SHP77 (cell line): ENCODE data around the gene KANK4.

Experiments
- DNase-seq, 2 experiments: peaks; one replicate each; lab custom pipeline; 2025; lab: John Stamatoyannopoulos, UW

Gene KANK4

DNA sequence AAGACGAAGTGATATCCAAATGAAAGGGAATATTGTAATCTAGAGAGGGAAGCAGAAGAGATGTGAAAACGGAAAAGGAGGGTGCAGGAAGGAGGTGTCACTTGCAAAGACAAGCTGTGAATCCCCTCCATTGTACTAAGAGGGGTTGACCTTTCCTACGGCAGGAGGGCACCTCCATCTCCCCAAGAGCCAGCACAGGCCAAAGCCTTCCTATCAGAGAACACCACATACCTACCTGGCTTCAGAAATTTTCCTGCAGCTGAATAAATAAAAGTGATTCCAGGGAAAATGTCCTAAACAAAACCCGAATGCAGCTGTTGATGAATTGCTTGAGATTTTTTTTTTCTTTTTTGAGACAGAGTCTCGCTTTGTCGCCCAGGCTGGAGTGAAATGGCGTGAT is 14.3 kb downstream of the KANK4 start:
- no peak for DNase-seq

DNA sequence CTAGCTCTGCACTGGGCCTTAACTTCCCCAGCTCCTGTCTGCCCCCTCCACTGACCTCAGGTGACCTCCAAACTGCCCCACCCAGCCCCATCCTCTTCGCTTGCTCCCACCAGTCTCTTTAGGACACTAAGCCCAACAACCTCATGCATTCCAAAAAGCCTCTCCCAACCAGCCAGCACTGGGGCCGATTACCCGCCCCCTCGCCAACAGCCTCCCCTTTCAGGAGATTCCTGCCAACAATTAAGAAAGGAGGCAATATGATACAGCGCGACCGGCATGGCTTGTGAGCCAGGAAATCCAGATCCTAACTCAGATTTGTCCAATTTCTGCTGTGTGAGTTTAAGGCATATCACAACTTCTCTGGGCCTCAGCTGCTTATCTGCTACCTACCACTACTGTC is 14.7 kb downstream of the KANK4 start:
- DNase-seq: no peak

DNA sequence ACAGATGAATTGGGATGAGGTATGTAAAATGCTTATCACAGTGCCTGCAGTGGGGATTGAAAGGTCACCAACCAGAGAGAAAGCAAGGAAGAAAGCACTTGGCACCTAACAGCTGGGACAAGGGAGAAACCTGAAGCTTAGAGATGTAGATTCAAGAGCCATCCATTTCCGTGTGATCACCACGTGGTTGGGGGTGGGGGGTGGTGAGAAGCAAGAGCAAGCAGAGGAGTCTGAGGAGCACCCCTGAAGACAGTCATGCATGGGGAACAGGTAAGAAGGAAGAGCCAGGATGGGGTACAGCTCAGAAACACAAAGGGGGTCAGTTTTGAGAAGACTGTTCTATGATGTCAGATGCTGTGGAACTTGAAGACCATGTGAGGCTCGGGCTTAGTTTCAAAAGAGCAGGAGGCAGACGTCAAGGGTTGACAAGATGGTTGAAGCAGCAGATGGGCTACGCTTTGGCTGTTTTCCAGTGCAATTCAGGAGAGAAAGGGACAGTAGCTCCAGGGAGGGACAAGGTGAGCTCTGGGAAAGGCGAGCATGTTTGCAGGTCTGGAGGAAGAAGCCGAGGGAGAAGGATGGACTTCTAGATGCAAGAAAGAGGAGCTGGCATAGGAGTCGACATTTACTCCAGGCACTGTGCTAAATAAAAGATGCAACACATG is 17.4 kb downstream of the KANK4 start:
- peak in 1 of 2 experiments; percentile 6 for DNase-seq

DNA sequence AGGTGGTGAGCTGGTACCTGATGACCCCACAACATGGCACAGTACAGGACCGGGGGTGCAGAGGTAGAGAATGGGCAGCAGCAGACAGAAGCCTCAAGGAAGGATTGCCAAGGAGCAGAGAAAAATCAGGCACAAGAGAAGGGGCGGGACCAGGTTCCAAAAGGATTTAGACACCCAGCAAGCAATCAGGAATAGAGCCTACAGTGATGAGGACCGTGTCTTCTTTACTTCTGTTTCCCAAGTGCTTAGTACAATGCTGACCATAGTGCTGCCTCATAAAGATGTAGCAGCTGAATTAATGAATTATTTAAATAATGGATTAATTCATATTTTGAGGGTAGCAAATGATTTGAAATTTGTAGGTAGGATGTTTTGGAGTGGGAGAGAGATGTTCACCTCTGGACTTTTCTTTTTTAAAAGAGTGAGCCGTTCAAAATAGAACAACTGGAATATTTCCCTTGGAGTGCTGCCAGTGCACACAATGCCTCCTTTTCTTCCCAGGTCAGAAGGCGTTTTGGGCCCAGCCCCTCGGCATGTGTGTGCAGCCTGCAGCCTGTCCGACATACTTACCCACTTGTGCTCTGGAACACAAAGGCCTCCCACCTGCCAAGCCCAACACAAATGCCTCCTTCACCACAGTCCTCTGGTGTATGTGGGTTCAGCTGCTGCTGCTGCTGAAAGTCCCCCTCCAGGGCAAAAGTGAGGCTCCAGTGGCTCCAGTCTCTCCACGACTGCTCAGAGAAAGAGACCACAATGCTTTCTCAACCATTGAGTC is 19.6 kb downstream of the KANK4 start:
- peak; percentile 88 to 90 for DNase-seq

DNA sequence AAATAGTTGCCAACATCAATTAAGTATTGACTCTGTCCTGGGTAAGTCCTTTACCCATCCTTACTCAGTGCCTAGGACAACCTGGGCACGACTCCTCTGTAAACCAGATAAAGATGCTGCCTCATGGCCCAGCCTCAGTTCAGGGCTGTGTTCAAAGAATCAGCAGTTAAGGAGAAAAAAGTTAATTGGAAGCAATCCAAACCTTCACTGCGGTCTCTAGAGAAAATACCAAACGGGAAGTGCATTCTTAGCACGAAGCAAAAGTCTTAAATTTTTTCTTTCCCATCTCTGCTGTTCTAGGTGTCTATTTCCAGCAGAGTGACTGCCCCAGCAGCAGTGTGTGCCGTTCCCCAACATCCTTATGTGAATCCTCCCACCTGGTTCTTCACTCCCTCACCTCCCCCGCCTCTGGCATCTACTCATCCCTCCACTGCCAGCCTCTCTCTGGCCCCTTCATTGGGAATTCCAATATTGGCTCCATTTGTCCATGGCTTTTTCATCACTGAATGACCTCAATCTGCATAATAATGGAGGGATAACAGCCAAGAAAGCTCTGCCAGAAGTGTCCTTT is 23.2 kb downstream of the KANK4 start:
- no peak for DNase-seq

DNA sequence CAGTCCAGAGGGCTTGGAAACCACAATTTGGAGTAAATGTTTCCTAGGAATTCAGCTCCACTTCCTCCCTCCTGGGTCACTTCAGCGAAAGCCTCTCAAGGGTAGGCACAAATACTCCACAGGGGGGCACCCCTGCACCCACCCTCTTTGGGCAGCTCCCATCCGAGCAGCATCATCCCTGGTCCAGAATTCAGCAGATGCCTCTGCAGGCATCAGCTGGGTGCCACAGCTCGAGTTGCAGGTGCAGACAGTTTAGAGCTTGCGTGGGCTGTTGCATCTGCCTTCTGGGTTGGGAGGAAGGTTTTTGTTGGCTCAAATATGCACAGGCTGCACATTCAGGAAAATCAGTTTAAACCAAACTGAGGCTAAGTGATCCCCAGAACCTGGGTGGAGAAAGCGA is 25.0 kb downstream of the KANK4 start:
- DNase-seq: peak; percentile 70 to 80

DNA sequence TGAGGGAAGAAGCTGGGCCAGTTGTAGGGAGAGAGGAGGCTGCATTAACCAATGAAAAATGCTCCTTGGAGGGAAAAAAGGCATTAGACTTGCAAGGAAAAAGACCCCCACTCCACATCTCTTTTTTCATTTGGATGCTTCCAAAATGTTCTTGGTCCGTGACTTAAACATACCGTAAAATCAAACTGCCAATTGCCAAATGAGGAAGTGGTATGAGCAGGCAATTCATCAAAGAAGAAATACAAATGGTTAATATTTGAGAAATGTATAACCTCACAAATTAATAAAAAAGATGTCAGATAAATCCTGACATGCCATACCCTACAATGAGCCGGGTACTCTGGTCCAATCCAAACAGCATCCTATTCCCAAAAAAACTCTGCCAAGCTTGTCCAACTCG is 30.6 kb downstream of the KANK4 start:
- no peak for DNase-seq

DNA sequence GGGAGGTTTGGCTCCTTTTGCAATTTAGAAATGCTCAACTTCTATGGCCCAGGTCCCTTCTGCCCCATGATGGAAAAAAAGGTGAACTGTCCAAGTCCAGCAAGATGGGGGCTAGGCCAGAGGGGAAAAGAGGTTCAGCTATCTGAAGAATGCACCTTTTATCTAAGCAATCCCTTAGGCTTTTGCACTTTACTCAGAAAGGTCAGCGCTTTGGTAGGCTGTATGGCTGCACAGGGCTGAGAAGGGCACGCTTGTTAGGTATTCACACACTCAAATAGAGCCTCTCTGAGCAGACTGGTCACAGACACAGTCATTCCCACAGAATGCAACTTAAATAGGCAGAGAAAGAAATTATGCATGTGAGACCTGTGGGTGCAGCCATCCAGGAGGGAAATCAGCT is 31.0 kb downstream of the KANK4 start:
- DNase-seq: no peak

DNA sequence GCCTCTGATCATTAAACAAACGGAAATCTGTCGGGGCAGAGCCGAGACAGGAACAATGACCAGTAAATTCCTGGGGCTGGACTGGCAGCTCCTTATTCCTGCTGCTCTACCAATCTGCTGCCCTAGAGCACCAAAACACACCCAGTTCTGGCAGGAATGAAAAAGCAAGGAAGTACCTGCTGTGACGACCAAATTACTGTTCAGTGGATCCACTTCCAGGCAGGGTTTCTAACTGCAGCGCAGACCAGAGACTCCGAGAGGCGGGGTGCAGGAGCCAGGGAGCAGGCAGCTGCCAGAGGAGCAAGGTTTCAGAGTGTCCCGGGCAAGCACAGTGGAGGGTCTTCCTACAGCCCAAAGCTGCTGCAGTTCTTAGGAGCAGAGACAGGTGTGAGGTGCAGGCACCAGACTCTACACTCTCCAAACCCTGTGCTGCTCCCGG is 32.4 kb downstream of the KANK4 start:
- DNase-seq: no peak

DNA sequence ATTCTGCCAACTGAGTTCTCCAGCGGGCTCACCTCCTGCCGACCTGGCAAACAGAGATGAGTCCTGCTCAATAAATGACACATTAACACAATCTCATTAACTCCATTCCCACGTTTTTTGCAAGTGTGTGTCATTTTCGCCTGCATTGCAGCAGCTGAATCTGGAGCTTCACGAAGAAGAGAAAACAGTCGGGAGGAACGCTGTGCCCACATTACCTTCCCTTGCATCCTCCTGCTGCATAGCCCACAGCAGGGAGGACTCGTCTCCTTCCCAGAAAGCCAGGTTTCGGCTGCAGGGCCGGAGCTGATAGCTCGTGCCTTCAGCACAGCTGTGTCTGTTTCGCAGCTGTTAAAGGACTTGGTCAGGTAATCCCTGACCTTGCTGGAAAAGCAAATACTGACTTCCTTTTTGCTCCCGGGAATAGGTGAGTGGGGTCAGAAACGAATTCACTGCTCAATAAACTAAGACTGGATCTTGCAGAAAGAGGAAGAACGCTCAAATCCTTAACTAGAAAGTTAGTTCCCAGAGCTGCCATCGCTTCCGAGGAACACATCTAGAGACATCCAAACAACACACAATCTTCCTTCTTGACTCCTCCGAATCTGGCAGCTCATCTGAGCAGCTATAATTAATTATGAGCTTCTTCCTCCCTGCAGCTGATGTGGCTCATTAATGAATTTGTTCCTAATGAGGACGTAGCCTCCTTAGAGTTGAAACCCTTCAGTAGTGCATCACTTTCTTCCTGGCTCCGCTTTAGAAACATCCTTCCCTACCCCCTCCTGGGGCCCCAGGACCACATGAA is 33.0 kb downstream of the KANK4 start:
- DNase-seq: no peak

DNA sequence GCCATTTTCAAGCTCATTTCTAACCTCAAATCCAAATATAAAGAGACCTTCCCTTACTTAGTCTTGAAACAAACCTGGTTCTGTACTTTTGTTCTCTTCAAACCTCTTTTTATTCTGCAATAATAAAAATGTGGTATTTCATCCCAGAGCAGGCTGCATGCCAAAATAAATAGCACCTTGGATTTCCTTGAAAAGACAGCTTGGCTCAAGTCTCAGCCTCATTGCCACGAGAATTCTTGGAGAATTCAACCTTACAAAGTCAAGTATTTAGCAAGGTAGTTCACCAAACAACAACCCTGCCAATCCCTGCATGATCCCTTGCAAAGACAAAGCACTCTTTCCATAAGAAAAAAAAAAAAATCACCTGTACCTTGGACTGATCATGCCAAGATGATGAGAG is 33.8 kb downstream of the KANK4 start:
- no peak for DNase-seq

DNA sequence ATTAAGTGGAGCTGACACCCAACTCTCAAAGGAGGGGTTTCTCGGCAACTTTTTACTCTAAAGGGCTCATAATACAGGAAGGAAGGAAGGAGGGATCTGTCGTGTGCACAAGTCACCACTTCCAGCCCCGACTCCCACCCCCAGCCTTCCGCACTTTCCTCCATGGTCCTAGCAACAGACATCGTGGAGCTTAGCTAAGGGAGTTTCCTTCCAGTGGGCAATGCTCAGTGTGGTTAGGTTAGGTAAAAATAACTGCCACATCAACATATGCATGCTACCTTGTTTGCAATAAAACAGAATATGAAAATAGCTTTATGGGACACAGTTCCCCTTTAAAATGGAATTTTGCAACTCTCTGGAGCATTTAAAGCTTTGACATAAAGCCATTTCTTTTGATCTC is 35.2 kb downstream of the KANK4 start:
- DNase-seq: no peak

DNA sequence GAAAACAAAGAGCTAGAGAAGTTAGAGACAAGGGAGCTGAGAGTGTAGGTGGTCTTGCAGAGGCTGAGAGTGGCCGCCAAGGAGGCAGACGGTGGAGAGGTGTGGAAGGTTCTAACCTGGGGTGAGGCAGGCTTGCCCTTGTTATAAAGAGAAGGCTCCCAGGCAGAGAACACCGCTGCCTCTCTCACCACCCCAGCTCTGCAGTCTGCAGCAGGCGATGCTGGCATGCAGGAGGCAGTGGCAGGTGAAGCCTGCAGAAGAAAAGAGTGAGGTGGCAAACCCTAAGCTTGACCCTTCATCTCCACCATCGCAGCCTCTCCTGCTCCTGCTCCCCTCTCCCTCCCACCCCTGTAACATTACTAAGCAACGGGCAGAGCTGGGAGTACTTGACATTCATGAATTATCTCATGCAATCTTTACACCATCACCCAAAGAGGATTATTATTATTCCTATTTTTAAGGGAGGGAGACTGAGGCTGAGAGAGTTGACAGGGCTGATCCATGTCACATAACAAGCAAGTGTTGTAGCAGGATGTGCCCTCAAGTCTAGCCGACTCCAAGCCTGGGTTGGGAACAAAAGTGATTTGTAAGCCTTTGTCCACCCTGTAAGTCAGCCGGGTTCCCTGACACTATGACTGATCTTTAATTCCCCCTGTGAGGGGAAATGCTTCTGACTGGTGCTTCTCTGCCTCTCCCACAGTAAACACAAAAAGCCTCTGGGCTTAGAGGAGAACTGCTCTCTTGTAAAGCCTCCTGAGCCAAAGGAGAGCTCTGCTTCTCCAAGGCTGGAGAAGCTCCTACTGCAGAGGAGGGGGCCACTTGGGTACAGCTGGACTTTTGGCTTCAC is 36.1 kb downstream of the KANK4 start:
- no peak for DNase-seq

DNA sequence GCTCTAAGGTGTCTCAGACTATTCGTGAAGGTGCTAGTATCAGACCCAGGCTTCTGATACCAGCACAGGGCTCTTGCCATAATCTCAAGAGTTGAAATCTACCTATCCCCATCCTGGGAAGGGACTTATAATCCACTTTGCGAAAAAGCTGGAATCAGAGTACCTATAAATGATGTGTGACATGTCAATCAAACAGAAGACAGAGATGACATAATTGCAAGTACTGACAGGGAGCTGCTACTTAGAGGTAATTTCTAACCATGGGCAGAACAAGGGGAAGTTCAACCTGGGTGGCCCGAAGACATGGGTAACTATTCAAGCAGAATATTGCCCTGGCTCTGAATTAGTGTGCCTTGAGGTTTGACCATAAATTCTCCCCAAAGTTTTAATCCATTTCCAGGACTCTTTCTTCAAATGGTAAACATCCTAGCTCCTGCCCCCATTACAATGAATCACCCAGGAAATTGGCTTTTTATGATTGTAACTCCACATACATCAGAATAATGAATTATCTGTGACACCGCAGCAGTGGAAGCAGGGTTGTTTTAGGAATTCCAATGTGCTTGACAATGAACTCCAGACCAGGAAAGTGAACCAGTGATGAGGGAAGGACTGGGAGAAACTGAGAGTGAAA is 37.2 kb downstream of the KANK4 start:
- DNase-seq: no peak

DNA sequence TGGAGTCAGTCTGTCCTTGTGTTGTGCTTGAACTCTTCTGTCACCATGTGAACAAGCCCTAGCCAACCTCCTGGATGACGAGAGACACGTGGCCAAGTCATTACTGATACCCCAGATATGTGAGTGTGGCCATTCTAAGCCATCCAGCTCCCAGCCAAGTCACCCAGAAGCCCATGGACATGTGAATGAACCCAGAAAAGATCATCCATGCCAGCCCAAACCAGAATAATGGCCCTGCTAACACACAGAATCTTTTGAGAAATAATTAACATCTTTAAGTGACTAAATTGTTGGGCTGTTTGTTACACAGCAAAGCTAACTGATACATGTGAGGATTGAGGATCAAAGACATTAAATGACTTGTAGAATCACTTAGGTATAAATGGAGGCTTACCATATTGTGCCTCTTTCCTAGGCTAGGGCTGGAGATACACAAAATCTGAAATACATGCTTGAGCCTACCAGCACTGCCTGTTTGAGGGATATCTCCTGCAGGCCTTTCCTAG is 38.2 kb downstream of the KANK4 start:
- no peak for DNase-seq

DNA sequence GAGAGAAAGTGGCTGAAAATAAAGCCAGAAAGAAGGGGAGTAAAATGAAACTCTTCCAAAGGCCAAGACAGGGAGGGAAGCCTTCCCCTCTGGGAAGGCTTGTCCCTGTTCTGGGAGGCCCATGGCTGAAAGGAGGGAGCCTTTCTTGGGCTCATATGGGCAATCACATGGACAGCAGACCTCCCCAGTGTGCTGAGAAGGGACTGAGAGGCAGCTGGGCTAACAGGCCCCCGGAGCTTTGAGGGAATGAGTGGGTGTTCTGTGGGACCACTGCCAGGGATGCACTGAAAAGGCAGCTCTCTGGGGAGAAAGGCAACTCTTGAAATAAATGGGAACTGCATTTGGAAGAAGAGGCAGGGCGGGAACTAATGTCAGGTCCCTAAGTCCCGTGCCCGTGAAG is 39.1 kb downstream of the KANK4 start:
- DNase-seq: no peak

DNA sequence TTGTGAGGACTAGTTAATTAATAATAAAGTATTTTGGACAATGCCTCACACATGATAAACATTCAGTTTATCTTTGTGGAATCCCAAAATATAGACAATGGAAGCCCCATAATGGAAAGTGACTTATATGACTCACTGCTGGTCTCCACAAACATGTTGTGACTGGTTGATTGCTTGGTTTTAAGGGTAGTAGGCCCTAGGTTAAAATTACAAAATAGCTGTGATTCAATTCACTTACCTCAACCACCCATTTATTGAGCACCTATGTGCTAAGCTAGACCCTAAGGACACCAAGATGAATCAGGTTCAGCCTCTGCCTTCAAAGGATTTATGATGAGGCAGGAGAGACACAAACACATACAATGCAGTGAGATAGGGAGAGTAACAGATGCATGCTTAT is 42.4 kb downstream of the KANK4 start:
- no peak for DNase-seq

DNA sequence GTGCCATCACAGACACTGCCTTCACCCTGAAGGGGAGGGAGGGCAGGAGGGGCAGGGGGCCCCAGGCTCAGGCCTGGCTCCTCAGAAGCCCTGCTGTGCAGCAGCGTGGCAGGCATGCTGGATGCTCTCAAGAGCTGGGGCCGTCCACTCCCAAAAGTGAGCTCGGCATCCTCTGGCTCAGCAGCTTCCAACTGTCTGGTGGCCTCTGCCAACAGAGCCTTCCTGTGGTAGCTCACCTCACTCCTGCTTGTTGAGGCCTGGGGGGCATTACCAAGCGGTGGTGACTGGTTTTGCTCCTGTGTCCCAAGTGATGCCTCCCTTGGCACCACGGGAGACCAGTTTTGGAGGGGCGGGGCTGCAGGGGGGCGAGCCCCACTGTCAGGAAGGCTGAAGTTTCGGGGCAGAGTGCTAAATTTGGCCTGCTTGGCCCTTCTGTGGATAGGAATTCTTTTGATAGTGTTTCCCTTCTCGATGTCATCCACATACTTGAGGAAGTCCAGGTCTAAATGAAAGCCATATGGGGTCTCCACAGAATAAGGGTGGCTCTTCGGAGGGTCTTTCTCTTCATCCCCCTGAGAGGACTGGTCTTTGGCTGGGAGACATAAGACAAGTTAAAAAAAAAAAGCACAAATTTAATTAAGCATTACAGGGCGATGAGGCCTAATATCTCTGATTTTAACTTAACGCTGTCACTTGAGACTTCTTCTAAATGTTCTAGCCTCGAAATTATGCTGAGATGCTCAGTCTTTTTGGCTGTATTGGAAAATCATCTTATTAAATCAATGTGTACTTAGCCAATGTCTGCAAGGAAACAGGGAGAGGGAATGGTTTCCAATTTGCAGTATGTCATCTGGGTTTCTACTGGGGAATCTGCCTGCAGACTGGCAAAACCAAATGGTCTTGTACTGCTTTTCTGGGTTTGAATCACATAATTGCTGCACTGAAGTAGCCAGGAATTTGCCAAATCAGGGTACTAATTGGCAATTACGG is 44.4 kb downstream of the KANK4 start:
- DNase-seq: no peak

DNA sequence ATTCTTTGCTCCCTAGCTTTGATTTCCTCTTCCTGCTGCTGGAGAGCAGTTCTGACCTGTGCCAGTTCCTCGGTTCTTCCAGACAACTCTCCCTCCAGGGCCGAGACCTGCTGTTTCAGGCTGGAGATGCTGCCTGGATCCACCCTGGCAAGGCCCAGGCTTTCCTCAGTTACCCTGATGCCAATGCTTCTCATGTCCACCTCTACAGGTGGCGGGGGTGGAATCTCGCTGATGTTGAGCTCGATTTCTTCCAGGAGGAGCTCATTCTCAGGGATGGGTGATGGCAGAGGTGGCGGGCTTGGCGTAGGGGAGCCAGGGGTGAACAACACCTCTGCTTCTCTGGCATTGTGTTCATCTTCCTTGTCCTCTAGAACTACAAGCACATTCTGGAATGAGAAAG is 45.3 kb downstream of the KANK4 start:
- no peak for DNase-seq
